ENCODE measurements around the gene NELL2. TPM values are rescaled to one million over a fixed set of nuclear protein-coding genes. Genes with fewer than 3 reads are reported as not detected.
"Not testable (repeated sequence)": the region's sequence is repeated elsewhere in the genome, so short reads cannot be mapped to it uniquely, and the experiment has no call there.

Gene NELL2
- total RNA-seq, 1 donor from 2014 or later = 1,331 TPM

DNA sequence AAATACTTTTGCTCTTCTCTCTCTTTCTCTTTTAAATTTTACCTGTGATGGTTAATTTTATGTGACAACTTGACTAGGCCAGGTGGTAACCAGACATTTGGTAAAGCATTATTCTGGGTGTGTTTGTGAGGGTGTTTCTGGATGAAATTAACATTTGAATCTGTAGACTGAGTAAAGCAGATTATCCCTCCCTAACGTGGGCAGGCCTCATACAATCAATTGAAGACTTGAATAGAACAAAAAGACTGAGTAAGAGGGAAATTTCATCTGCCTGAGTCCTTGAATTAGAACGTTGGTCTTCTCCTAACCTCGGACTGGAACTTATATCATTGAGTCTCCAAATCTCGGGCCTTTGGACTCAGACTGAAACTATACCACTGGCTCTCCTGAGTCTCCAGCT, 182.1 kb downstream of the NELL2 start:
- DNase-seq = no peak

DNA sequence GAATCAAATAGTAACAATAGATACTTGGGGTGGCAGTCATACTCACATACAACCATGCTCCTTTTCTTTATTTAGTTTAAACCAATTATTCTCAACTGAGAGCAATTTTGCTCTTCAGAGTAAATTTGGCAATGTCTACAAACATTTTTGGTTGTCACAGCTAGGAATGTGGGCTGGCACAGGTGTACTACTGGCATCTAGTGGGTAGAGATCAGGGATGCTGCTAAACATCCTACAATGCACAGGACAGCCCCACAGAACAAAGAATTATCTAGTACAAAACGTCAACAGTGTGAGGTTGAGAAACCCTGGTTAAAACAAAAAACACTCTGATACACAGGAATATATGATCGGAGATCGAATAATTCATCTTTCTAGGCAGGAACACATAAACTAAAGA, 186.5 kb downstream of the NELL2 start:
- no peak for DNase-seq

DNA sequence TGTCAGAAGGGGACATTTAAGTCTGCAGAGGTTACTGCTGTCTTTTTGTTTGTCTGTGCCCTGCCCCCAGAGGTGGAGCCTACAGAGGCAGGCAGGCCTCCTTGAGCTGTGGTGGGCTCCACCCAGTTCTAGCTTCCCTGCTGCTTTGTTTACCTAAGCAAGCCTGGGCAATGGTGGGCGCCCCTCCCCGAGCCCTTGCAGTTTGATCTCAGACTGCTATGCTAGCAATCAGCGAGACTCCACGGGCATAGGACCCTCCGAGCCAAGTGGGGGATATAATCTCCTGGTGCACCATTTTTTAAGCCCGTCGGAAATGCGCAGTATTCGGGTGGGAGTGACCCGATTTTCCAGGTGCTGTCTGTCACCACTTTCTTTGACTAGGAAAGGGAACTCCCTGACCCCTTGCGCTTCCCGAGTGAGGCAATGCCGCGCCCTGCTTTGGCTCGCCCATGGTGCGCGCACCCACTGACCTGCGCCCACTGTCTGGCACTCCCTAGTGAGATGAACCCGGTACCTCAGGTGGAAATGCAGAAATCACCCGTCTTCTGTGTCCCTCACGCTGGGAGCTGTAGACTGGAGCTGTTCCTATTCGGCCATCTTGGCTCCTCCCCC, 189.2 kb downstream of the NELL2 start:
- not testable (repeated sequence) for DNase-seq

DNA sequence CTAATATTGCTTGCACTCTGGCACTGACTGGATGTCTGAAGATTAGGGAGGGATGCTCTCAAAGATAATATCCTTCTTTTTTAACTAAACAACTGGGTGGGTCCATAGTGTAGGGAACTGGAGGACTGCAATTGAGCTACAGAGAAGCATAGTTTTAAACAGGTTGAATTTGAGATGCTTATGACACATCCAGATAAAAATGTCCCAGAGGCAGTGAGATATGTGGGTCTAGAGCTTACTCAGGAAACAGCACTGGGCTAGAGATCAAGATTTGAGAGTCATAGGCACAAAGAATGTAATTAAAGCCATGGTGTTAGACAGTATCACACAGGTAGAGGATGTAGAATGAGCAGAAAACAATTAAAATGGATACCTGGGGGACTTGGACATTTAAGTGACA, 198.4 kb downstream of the NELL2 start:
- DNase-seq = no peak

GRCh38 chr12:44674875-44675274, 201.2 kb downstream of the NELL2 start:
- no peak for DNase-seq

GRCh38 chr12:44673811-44674210, 202.3 kb downstream of the NELL2 start:
- no peak for DNase-seq

- DNase-seq = no peak
Observed at GRCh38 chr12:44672042-44672441, 204.1 kb downstream of the NELL2 start.

- no peak for DNase-seq
Observed at GRCh38 chr12:44668443-44668842, 207.7 kb downstream of the NELL2 start.

- no peak for DNase-seq
Observed at GRCh38 chr12:44667461-44667860, 208.7 kb downstream of the NELL2 start.

GRCh38 chr12:44663291-44663690, 212.8 kb downstream of the NELL2 start:
- DNase-seq = no peak

DNA sequence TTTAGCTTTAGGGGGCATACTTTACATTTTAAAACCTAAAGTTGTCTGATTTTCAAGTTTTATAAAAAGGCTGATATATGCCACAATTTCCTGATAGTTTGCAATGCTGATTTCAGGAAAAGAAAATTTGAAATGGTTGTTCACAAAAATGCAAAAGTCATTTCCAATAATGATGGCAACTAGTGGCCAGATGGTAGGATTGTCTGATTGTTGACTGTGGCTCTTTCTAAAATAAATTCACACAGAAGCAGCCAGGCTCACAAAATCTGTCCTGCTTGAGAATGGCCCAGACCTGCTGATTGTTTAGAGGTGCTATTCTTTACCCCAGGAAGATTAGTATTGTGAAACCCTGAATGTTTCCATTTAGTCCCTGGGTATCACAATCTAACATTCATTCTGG, 220.3 kb downstream of the NELL2 start:
- DNase-seq = no peak

- peak; percentile 15 for DNase-seq
Observed at GRCh38 chr12:44654646-44655639, 221.2 kb downstream of the NELL2 start.

DNA sequence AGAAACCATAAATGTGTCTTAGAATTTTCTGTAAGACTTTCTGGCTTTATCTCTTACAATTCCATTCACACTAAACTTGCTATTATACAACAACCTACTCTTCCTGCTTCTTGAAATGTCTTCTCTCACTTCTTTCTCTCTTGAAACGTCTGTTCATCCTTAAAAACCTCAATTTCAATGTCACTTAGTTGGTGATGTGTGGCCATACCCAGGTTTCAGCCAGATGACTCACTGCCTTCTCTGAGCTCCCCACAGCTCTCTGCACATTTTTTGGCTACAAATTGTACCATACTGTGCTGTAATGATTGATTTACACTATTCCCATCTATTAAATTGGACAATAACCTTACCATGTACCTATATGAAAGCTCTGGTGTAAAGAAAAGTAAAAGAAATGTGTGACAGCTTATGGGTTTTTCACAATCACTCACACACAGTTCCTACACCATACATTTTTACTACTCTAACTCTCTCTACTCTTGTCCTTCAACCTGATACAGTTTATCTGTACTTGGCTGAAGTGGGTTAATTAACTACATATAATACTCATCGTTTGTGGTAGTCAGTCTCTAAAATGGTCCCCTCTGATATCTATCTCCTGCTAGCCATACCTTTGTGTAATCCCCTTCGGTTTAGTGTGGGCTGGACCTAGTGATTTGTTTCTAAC, 222.1 kb downstream of the NELL2 start:
- DNase-seq = no peak

DNA sequence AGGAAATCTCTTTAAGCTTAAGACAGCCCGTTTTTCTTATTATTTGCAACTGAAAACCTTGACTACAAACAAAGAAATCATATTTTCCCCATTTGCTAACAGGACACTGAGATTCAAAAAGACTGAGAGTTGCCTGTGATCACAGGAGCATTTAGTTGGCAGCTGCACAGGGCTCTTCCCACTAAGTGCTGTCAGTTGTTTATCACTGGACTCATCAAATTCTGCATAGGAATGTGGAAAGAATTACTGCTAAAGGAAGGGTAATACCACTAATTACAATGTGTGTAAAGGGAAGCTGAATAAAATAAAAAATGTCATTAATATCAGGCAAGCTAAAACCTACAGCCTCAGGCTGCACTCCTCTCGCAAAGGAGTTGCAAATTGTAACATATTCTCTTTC, 226.4 kb downstream of the NELL2 start:
- DNase-seq = no peak

DNA sequence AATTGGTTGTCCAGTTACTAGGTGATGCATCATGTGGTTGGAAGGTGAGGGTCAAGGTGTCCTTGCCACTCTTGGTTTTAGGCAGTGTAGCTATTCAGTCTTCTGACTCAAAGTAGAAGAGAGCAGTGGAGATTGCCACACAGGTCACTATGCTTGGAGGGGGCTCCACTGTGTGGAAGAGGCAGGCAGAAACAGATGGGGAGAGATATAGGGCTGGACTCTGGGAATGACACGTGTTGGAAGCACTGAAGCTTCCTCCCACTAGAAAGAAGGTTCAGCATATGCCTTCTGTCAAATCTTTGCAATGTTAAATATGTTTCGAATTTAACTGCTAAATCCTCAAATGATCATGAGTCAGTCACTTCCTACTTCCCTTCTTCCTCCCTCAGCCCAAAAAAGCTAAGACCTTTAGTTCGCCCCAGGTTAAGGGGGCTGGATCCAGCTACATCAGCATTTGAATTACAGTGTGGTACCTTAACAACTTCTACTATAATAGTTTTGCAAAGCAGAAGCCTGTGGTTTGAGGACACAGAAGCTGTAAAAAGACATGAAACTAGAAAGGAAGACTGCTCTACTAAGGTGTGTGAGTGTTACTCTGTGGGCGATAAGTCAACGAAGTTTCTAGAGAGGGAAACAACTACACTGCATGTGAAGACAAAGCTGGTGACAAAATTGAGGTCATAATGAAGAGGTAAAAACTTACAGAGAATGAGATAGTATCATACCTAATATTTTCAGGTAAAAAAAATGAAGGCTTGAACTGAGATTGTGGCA, 228.0 kb downstream of the NELL2 start:
- no peak for DNase-seq

DNA sequence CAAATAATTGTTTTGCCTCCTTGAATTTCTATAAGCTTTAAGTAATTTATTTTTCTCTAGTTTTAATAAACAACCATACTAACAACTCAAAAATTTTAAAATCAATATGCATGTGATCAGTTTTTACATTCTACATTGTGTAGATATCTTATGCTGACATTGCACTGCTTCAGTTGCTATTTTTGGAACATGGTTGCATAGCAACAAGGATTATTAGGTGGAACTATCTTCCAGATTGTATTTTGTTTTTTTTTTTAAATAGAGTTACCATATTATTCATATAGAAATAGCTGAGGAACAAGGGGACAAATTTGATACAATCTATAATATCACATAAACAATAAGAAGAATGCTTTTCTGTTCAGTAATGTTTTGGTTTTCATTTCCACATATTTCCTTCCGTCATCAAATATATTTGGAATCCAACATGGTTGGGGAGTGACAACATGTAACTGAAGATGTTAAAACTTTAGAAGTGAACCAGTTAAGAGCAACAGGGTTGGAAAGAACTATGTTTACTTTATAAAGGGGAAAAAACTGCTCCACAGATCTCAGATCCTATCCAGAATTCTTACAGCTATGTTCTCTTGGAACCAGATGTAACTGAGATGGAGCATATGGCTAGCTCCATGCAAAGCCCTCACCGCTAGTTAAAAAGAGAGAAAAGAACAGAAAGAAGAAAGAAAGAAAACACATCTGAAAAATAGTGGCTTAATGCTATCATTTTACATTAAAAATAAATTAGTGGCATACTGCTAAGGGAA, 235.5 kb downstream of the NELL2 start:
- no peak for DNase-seq

GRCh38 chr12:44637875-44638274, 238.2 kb downstream of the NELL2 start:
- DNase-seq = no peak

DNA sequence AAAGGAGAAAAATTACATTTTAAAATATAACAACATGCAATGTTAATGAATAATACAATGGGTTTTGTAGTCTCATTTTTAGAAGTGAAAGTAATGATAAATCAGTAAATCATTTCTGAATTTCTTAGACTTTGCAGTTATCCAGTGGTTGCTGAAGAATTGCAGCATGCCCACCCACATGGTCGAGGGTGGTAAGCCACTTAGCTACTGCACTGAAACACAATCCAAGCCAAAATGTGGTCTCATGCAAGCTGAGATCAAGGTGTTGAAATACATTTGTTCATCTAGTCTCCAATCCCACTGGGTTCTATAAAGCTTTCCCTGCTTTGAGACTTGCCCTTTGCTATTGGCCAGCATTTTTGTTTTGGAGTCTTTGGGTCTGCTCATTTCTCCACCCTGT, 247.9 kb downstream of the NELL2 start:
- DNase-seq = no peak

GRCh38 chr12:44627387-44628166, 248.5 kb downstream of the NELL2 start:
- DNase-seq = no peak

DNA sequence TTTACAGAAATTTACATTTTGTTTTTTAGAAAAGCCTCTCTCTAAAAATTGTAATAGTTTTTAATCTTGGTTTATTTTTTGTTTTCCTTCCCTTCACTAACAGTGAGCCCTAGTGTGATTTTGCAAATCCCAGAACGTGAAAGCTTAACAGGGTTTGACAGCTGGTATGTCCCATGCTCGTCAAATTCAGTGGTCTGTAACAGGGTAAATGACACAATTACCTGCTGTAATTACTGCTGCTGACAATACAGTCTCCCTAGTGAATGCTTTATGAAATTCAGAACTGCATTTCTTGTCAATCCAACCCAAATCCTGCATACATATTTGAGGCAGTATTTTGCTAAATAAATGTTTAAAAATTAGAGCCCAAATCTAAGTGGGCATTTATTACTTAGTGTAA, 249.2 kb downstream of the NELL2 start:
- no peak for DNase-seq

GRCh38 chr12:44618946-44619345, 257.2 kb downstream of the NELL2 start:
- no peak for DNase-seq
